GM21619 (cell line): Measurements from ENCODE around the gene LRCH1.

Source experiments
- ATAC-seq: cut with Tn5 transposase; IDR thresholded peaks from one replicate; pipeline ENCODE4 v1.9.1; 2021; ENCODE audit not compliant: unreplicated experiment

Gene LRCH1

GRCh38 chr13:46636451-46636850 is 83.5 kb downstream of the LRCH1 start:
- no peak for ATAC-seq

- ATAC-seq: no peak
Observed at GRCh38 chr13:46637213-46637612, 84.2 kb downstream of the LRCH1 start.

GRCh38 chr13:46638262-46638661 is 85.3 kb downstream of the LRCH1 start:
- no peak for ATAC-seq

- peak; percentile 88 for ATAC-seq
Observed at GRCh38 chr13:46639033-46639981, 86.3 kb downstream of the LRCH1 start.

- ATAC-seq: no peak
Observed at GRCh38 chr13:46640843-46641242, 87.9 kb downstream of the LRCH1 start.

GRCh38 chr13:46641274-46642081 is 88.5 kb downstream of the LRCH1 start:
- no peak for ATAC-seq

GRCh38 chr13:46642254-46642653 is 89.3 kb downstream of the LRCH1 start:
- no peak for ATAC-seq

- ATAC-seq: no peak
Observed at GRCh38 chr13:46643165-46643777, 90.3 kb downstream of the LRCH1 start.

GRCh38 chr13:46644816-46645215 is 91.8 kb downstream of the LRCH1 start:
- no peak for ATAC-seq

- ATAC-seq: no peak
Observed at GRCh38 chr13:46647512-46648065, 94.6 kb downstream of the LRCH1 start.

- ATAC-seq: peak; percentile 90
Observed at GRCh38 chr13:46648166-46648607, 95.2 kb downstream of the LRCH1 start.

- no peak for ATAC-seq
Observed at GRCh38 chr13:46649816-46650215, 96.8 kb downstream of the LRCH1 start.

- no peak for ATAC-seq
Observed at GRCh38 chr13:46654951-46655350, 102.0 kb downstream of the LRCH1 start.

GRCh38 chr13:46655377-46656180 is 102.6 kb downstream of the LRCH1 start:
- ATAC-seq: no peak

- ATAC-seq: peak; percentile 83
Observed at GRCh38 chr13:46656786-46657185, 103.8 kb downstream of the LRCH1 start.

- no peak for ATAC-seq
Observed at GRCh38 chr13:46659413-46660065, 106.6 kb downstream of the LRCH1 start.

- ATAC-seq: no peak
Observed at GRCh38 chr13:46660416-46660815, 107.4 kb downstream of the LRCH1 start.

GRCh38 chr13:46660857-46661256 is 107.9 kb downstream of the LRCH1 start:
- no peak for ATAC-seq

GRCh38 chr13:46662690-46663089 is 109.7 kb downstream of the LRCH1 start:
- peak; percentile 62 for ATAC-seq
